Eye (tissue), 1 donor: ENCODE data around the gene CCNA2.
A peak's percentile ranks its signal among the peaks of the same experiment; 100 is the strongest.

Experiments
- DNase-seq: peaks from one replicate; pipeline ENCODE4 v3.0.0-alpha.2; 2015

Gene CCNA2

GRCh38 chr4:121771869-121772268, 51.8 kb downstream of the CCNA2 start:
- no peak for DNase-seq

- DNase-seq: no peak
Measured at GRCh38 chr4:121769341-121769740, 54.3 kb downstream of the CCNA2 start.

- peak; percentile 79 for DNase-seq
Measured at GRCh38 chr4:121767166-121767565, 56.5 kb downstream of the CCNA2 start.
